GM12878 (cell line): ENCODE measurements around the gene PMPCA. TPM values are rescaled to one million over a fixed set of nuclear protein-coding genes. Genes with fewer than 3 reads are reported as not detected.

Experiments
- ATAC-seq: fragments of 200-7000 bp; cut with Tn5 transposase; 3 replicates; pipeline ENCODE4 v1.9.1; 2020; ENCODE audit warnings: mild to moderate bottlenecking, moderate library complexity
- BruUV-seq: library from RNA; stranded (reverse); fragments of 400-500 nt; replicated peaks from 2 replicates; lab custom pipeline; 2021; lab: Mats Ljungman, UMichigan
- CTCF ChIA-PET: fragments of 300-600 bp; sonication (Branson Sonifier 250); formaldehyde crosslinking; extraction: SDS; loops from one replicate; lab custom pipeline; 2021; ENCODE audit warnings: inconsistent platforms; lab: Yijun Ruan, JAX
- POLR2A ChIA-PET: fragments of 350-600 bp; formaldehyde crosslinking; extraction: SDS; loops from one replicate; lab custom pipeline; 2021; ENCODE audit warnings: inconsistent platforms; lab: Charles Lee
- RAD21 ChIA-PET: fragments of 300-600 bp; sonication (Branson Sonifier 250); formaldehyde crosslinking; loops from one replicate; lab custom pipeline; 2023; ENCODE audit warnings: antibody characterized with exemption; ENCODE audit not compliant: unreplicated experiment; lab: Charles Lee
- SMC1A ChIA-PET: fragments of 300-600 bp; sonication (Branson Sonifier 250); formaldehyde crosslinking; loops from one replicate; lab custom pipeline; 2023; ENCODE audit not compliant: unreplicated experiment, uncharacterized antibody; lab: Charles Lee
- DNase-seq: peaks from one replicate; pipeline ENCODE4 v3.0.0-alpha.2; 2011; ENCODE audit warnings: low read depth, low spot score
- FAIRE-seq: peaks from 3 replicates; lab custom pipeline; 2011; peaks lifted over from hg19 to GRCh38; lab: Jason Lieb, UNC
- H2AFZ ChIP-seq: 2 replicates; pipeline ENCODE4 v1.6.0; 2011; ENCODE audit warnings: low read depth, low read length, control low read depth; ENCODE audit not compliant: control insufficient read depth
- H3K27ac ChIP-seq: 2 replicates; pipeline ENCODE4 v1.5.1; 2011; ENCODE audit warnings: control low read depth; ENCODE audit not compliant: control insufficient read depth, insufficient read depth
- H3K27me3 ChIP-seq, 2 experiments: replicated peaks in 1 of 2; 2 replicates each; pipeline versions ENCODE4 v1.6.0 to v1.6.1; 2011; ENCODE audit warnings: low read length in 1 of 2; ENCODE audit not compliant: control insufficient read depth in 2 of 2, insufficient read depth in 2 of 2
- H3K36me3 ChIP-seq, 2 experiments: 2 replicates each; pipeline ENCODE4 v1.5.1; 2011; ENCODE audit warnings: low read length in 1 of 2; ENCODE audit not compliant: control insufficient read depth in 2 of 2, insufficient read depth in 2 of 2
- H3K4me1 ChIP-seq: 2 replicates; pipeline ENCODE4 v1.6.1; 2011; ENCODE audit warnings: mild to moderate bottlenecking, low read length, moderate library complexity, mixed read lengths; ENCODE audit not compliant: control insufficient read depth, insufficient read depth
- H3K4me2 ChIP-seq: 2 replicates; pipeline ENCODE4 v1.6.0; 2011; ENCODE audit warnings: control low read depth; ENCODE audit not compliant: control insufficient read depth, insufficient read depth
- H3K4me3 ChIP-seq: fragments of 200-600 bp; sonication (generic); 2 replicates; pipeline ENCODE4 v1.5.1; 2016
- H3K79me2 ChIP-seq: 2 replicates; pipeline ENCODE4 v1.6.0; 2011; ENCODE audit warnings: low read length; ENCODE audit not compliant: control insufficient read depth, insufficient read depth
- H3K9ac ChIP-seq: 2 replicates; pipeline ENCODE4 v1.8.0; 2011; ENCODE audit warnings: low read length, control low read depth, mixed read lengths; ENCODE audit not compliant: control insufficient read depth, insufficient read depth
- H3K9me3 ChIP-seq: replicated peaks from 3 replicates; pipeline ENCODE4 v1.5.1; 2011; ENCODE audit warnings: mild to moderate bottlenecking, low read length; ENCODE audit not compliant: control insufficient read depth, insufficient read depth
- H4K20me1 ChIP-seq: 2 replicates; pipeline ENCODE4 v1.6.0; 2011; ENCODE audit not compliant: control insufficient read depth, insufficient read depth
- CBX3 ChIP-seq: fragments of 200-600 bp; sonication (generic); IDR thresholded peaks from 2 replicates; pipeline ENCODE4 v1.6.1; 2016; ENCODE audit warnings: low read depth, borderline replicate concordance
- CHD1 ChIP-seq: IDR thresholded peaks from 2 replicates; pipeline ENCODE4 v1.6.1; 2012; ENCODE audit warnings: low read depth, low read length, improper control_type of control experiment
- CHD2 ChIP-seq: IDR thresholded peaks from 2 replicates; pipeline ENCODE4 v1.6.1; 2011; ENCODE audit warnings: low read depth, low read length, improper control_type of control experiment, borderline replicate concordance
- CHD4 ChIP-seq: fragments of 200-600 bp; sonication (generic); IDR thresholded peaks from 2 replicates; pipeline ENCODE4 v1.6.1; 2016; ENCODE audit warnings: mild to moderate bottlenecking
- EP300 ChIP-seq, 2 experiments: fragments of 150-350 bp in 1 of 2; IDR thresholded peaks; 2 replicates each; pipeline ENCODE4 v1.6.1; 2011 to 2012; ENCODE audit warnings: low read depth in 2 of 2, low read length in 2 of 2, borderline replicate concordance in 1 of 2, improper control_type of control experiment in 1 of 2, inconsistent platforms in 1 of 2; ENCODE audit not compliant: control insufficient read depth in 1 of 2
- GATAD2B ChIP-seq: fragments of 450-650 bp; conservative IDR thresholded peaks from 2 replicates; pipeline ENCODE4 v1.6.1; 2017; ENCODE audit warnings: low read depth, mild to moderate bottlenecking, moderate library complexity
- JUND ChIP-seq: IDR thresholded peaks from 2 replicates; pipeline ENCODE4 v1.6.1; 2012; ENCODE audit warnings: low read depth, mild to moderate bottlenecking, low read length, improper control_type of control experiment, moderate library complexity
- KLF5 ChIP-seq: fragments of 450-650 bp; IDR thresholded peaks from 2 replicates; pipeline ENCODE4 v1.6.1; 2014; ENCODE audit warnings: mild to moderate bottlenecking; ENCODE audit not compliant: partially characterized antibody
- LARP7 ChIP-seq: fragments of 450-650 bp; IDR thresholded peaks from 2 replicates; pipeline ENCODE4 v1.6.1; 2017; ENCODE audit warnings: mild to moderate bottlenecking
- POLR2AphosphoS5 ChIP-seq: IDR thresholded peaks from 2 replicates; pipeline ENCODE4 v1.6.1; 2011; ENCODE audit warnings: mild to moderate bottlenecking, low read length, inconsistent platforms
- RELA ChIP-seq: fragments of 450-650 bp; IDR thresholded peaks from 2 replicates; pipeline ENCODE4 v1.8.0; 2014; ENCODE audit warnings: borderline replicate concordance; ENCODE audit not compliant: partially characterized antibody
- RELB ChIP-seq: fragments of 450-650 bp; IDR thresholded peaks from 2 replicates; pipeline ENCODE4 v1.6.1; 2017; ENCODE audit warnings: low read depth, mild to moderate bottlenecking, moderate library complexity
- USF1 ChIP-seq: IDR thresholded peaks from 2 replicates; pipeline ENCODE4 v1.6.1; 2011; ENCODE audit warnings: borderline replicate concordance, low read depth, mild to moderate bottlenecking, moderate library complexity, mixed read lengths, low read length; ENCODE audit not compliant: insufficient read depth; ENCODE audit errors: extremely low read length
- ZNF217 ChIP-seq: fragments of 450-650 bp; IDR thresholded peaks from 2 replicates; pipeline ENCODE4 v1.6.1; 2017; ENCODE audit warnings: antibody characterized with exemption, mild to moderate bottlenecking
- WGBS: methylation state at CpG from one replicate; pipeline ENCODE4 v1.1.6; 2016; ENCODE audit warnings: low lambda C conversion rate; ENCODE audit not compliant: insufficient replicate concordance, insufficient coverage; ENCODE audit errors: missing lambda C conversion rate; 5-methylcytosine and 5-hydroxymethylcytosine counted together
- in situ Hi-C: fragments of 300-500 bp; cut with MboI; formaldehyde crosslinking; loops from 9 replicates; pipeline ENCODE4 v1.14.3; 2018; ENCODE audit warnings: mixed read lengths
- intact Hi-C: fragments of 100-400 bp; cut with micrococcal nuclease; formaldehyde crosslinking; loops from one replicate; pipeline ENCODE4 v1.14.2; 2022; ENCODE audit not compliant: unreplicated experiment
- polyA plus RNA-seq, 11 experiments: library from polyadenylated mRNA; depleted of rRNA in 4 of 11; unstranded in 6 of 11; stranded (reverse) in 5 of 11; fragments of >200 nt; fragmentation: Nextera tagmentation in 4 of 11; fragmentation: Illumina TruSeq in 1 of 11; extraction: Ambion mirVana in 4 of 11; extraction: Trizol in 1 of 11; gene quantifications; 1 replicate in 1 of 11; 2 replicates in 10 of 11; pipeline versions ENCODE4 v1.2.1 to v1.2.3, GENCODE V29; 2011 to 2016; ENCODE audit warnings: inconsistent platforms in 2 of 11, missing spikeins in 2 of 11, low read depth in 1 of 11
- total RNA-seq, 4 experiments: library from RNA; depleted of rRNA in 3 of 4; stranded (reverse); fragments of >200 nt in 3 of 4; fragmentation: Illumina TruSeq in 1 of 4; extraction: Trizol in 1 of 4; gene quantifications; 2 replicates each; pipeline versions ENCODE4 v1.2.1 to v1.2.3, GENCODE V29; 2013 to 2021

Gene PMPCA
- total and polyA plus RNA-seq, 10 of the 15 experiments (the other 5 are each of a cell fraction or from before 2014, with no cell fraction given) = 8.1 to 137 (median 75.7) TPM

GRCh38 chr9:136426787-136427186 is 16.3 kb downstream of the PMPCA start:
- Histone ChIP-seq H3K4me3 (no peak overlapping the region), H3K79me2 (no peaks in the 10 kb centered on the region), H3K4me1 (no peaks in the 10 kb centered on the region), H3K36me3 (peaks cover 13 to 23% of the 10 kb centered on the region in 2 experiments; a peak in 3 of 4 replicates), H3K9me3 (no peaks in the 10 kb centered on the region), H3K27ac (no peak overlapping the region), H4K20me1 (no peaks in the 10 kb centered on the region), H2AFZ (no peak overlapping the region), H3K4me2 (no peak overlapping the region), H3K9ac (no peak overlapping the region), H3K27me3 (no peaks in the 10 kb centered on the region)
- no peak for ATAC-seq
- no TSS peak for BruUV-seq
- intact Hi-C loops (no loop called here), in situ Hi-C loops (no loop called here)
- ChIA-PET SMC1A (no interaction called here), CTCF (no interaction called here), POLR2A (no interaction called here), RAD21 (no interaction called here)
- TF ChIP-seq CHD1 = no peak
- TF ChIP-seq EP300 (IDR thresholded peaks at IDR 0.05; ENCODE audit: borderline replicate concordance in 1 of 2, control insufficient read depth in 1 of 2, low read depth in 2 of 2, low read length in 2 of 2) = no peak
- no peak for TF ChIP-seq RELA
- no peak for TF ChIP-seq CBX3
- TF ChIP-seq CHD4 = no peak
- no peak for DNase-seq
- FAIRE-seq = no peak
- WGBS = 96% methylated on average over 12 of the region's 12 CpGs

GRCh38 chr9:136429075-136429628 is 18.7 kb downstream of the PMPCA start:
- DNase-seq = no peak
- RAD21 ChIA-PET = no interaction called here
- CTCF ChIA-PET = no interaction called here
- TF ChIP-seq KLF5 (no peak), LARP7 (no peak), GATAD2B (no peak), CHD2 (no peak), JUND (no peak), USF1 (no peak), ZNF217 (no peak), RELB (no peak), POLR2AphosphoS5 (no peak)

More at GRCh38 chr9:136429075-136429628, 18.7 kb downstream of the PMPCA start:
- Histone ChIP-seq H3K27me3 (no peaks in the 10 kb centered on the region), H3K4me1 (no peaks in the 10 kb centered on the region), H3K9me3 (no peaks in the 10 kb centered on the region), H4K20me1 (no peaks in the 10 kb centered on the region), H3K79me2 (no peaks in the 10 kb centered on the region), H3K4me3 (no peak overlapping the region), H3K4me2 (no peak overlapping the region), H3K36me3 (peaks cover 0 to 15% of the 10 kb centered on the region in 2 experiments; a peak in 3 of 4 replicates), H3K27ac (no peak overlapping the region), H3K9ac (no peak overlapping the region), H2AFZ (no peak overlapping the region)
- intact Hi-C loops = no loop called here
- FAIRE-seq = no peak
- 71% methylated on average over 16 of the region's 21 CpGs for WGBS
- in situ Hi-C loops = no loop called here
- ChIA-PET POLR2A (no interaction called here), SMC1A (no interaction called here)
- no peak; the same call in 2 of the 3 replicates for ATAC-seq
- TSS peak; percentile 79 for BruUV-seq
